HEK293T (cell line): ENCODE results near the gene MPPE1.

Source experiments
- BHLHE40 ChIP-seq: fragments of 450-650 bp; IDR thresholded peaks from 2 replicates; pipeline ENCODE4 v1.6.1; 2016; ENCODE audit warnings: mild to moderate bottlenecking, moderate library complexity, borderline replicate concordance
- HDGF ChIP-seq: fragments of 450-650 bp; IDR thresholded peaks from 2 replicates; pipeline ENCODE4 v1.6.1; 2017; ENCODE audit warnings: antibody characterized with exemption, borderline replicate concordance
- L3MBTL2 ChIP-seq: fragments of 450-650 bp; conservative IDR thresholded peaks from 2 replicates; pipeline ENCODE4 v1.6.1; 2016; ENCODE audit warnings: mild to moderate bottlenecking
- LEF1 ChIP-seq: fragments of 450-650 bp; IDR thresholded peaks from 2 replicates; pipeline ENCODE4 v1.6.1; 2017; ENCODE audit warnings: mild to moderate bottlenecking, borderline replicate concordance
- SP1 ChIP-seq: fragments of 450-650 bp; IDR thresholded peaks from 2 replicates; pipeline ENCODE4 v1.6.1; 2017
- SUZ12 ChIP-seq: fragments of 450-650 bp; IDR thresholded peaks from 2 replicates; pipeline ENCODE4 v1.6.1; 2016; ENCODE audit warnings: mild to moderate bottlenecking
- TARDBP ChIP-seq: fragments of 450-650 bp; IDR thresholded peaks from 2 replicates; pipeline ENCODE4 v1.6.1; 2016
- ZNF384 ChIP-seq: fragments of 450-650 bp; IDR thresholded peaks from 2 replicates; pipeline ENCODE4 v1.6.1; 2016

DNA sequence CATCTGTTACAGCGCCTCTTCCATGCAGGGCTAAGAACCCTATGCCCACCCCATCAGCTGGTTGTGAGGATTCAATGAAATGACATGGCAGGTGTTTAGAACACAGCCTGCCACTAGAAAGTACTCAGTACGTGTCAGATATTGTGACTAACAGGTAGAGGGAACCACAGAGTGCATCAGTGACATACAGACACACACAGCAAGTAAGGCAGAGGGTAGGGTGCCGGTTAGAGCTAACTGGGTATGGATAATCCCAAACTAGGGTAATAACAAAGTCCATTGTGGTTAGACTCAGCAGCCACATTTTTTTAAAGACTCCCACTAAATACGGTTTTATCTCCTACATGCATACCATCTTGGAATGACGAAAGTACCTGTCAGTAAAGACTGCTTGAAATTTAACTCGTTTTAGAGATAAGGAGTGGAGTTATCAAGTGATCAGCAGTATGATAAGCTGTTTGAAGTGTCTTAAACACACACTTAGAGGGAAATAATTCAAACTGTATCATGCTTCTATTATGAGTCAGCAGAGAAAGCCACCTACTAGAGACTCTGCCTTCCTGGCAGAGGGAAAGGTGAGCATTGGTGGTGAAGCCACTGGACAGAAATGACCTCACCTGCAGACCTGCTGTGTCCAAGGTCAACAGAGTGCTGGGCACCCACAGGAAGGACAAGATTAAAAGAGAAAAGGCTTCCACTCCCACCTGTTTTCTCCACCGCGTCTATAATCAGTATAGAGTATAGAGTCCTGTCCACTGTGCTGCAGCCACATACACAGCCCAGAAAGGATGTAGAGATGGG is 20.6 kb downstream of the MPPE1 start:
- TF ChIP-seq SP1, result no peak
- TF ChIP-seq LEF1, result no peak
- no peak for TF ChIP-seq HDGF
- TF ChIP-seq TARDBP, result no peak
- TF ChIP-seq SUZ12, result no peak
- no peak for TF ChIP-seq ZNF384
- TF ChIP-seq L3MBTL2, result no peak
- TF ChIP-seq BHLHE40, result no peak
